NB4 (cell line): ENCODE results near the gene PIGW.

Experiments used
- MAX ChIP-seq: IDR thresholded peaks from 2 replicates; pipeline ENCODE4 v1.6.1; 2011; ENCODE audit warnings: low read depth, low read length
- MYC ChIP-seq: IDR thresholded peaks from 2 replicates; pipeline ENCODE4 v1.6.1; 2011; ENCODE audit warnings: low read depth, low read length
- POLR2A ChIP-seq: IDR thresholded peaks from 2 replicates; pipeline ENCODE4 v1.6.1; 2011; ENCODE audit warnings: mild to moderate bottlenecking; ENCODE audit not compliant: insufficient read length; ENCODE audit errors: extremely low read depth
- TF ChIP-seq, protein P1 (sequence below): IDR thresholded peaks from one replicate; pipeline ENCODE4 v1.5.1; 2012; ENCODE audit warnings: low read depth, low read length

GRCh38 chr17:36583787-36584186 is 49.0 kb downstream of the PIGW start:
- TF ChIP-seq POLR2A (no peak), MAX (no peak), MYC (no peak)
- TF ChIP-seq, protein P1, sequence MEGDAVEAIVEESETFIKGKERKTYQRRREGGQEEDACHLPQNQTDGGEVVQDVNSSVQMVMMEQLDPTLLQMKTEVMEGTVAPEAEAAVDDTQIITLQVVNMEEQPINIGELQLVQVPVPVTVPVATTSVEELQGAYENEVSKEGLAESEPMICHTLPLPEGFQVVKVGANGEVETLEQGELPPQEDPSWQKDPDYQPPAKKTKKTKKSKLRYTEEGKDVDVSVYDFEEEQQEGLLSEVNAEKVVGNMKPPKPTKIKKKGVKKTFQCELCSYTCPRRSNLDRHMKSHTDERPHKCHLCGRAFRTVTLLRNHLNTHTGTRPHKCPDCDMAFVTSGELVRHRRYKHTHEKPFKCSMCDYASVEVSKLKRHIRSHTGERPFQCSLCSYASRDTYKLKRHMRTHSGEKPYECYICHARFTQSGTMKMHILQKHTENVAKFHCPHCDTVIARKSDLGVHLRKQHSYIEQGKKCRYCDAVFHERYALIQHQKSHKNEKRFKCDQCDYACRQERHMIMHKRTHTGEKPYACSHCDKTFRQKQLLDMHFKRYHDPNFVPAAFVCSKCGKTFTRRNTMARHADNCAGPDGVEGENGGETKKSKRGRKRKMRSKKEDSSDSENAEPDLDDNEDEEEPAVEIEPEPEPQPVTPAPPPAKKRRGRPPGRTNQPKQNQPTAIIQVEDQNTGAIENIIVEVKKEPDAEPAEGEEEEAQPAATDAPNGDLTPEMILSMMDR: no peak
